Urothelium cell line (cell line): ENCODE measurements around the gene UMODL1.
A peak's percentile ranks its signal among the peaks of the same experiment; 100 is the strongest.
"Not testable (repeated sequence)": the region's sequence is repeated elsewhere in the genome, so short reads cannot be mapped to it uniquely, and the experiment has no call there.

Experiments
- DNase-seq: peaks from one replicate; pipeline ENCODE4 v3.0.0; 2011; ENCODE audit warnings: low spot score, mixed read lengths
- FAIRE-seq: peaks from 2 replicates; lab custom pipeline; 2011; peaks lifted over from hg19 to GRCh38; lab: Jason Lieb, UNC

UMODL1 gene

DNA sequence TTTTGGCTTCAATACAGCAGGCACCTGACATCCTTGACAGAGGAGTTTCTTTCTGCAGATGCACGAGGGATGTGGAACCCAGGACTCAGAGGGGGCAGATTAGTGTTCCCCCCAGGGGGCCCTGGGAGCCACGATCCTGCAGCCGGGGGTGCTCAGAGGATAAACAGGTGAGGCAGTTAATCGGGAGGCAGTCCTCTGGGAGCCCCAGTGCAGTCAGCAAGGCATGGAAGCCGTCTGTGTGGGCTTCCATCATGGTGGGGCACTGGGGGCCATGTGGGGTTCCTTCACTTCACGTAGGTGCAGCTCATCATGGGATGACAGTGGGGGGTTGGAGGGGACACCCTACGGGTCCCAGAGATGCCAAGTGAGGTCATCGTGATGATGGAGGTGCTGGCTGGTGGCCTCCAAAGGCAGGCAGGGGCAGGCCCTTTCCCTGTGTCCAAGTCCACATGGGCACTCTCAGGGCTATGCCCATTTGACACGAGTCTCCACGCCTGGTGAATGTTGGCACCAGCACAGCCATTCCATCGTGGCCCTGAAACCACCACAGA, 88.5 kb downstream of the UMODL1 start:
- FAIRE-seq, result no peak
- no peak for DNase-seq

DNA sequence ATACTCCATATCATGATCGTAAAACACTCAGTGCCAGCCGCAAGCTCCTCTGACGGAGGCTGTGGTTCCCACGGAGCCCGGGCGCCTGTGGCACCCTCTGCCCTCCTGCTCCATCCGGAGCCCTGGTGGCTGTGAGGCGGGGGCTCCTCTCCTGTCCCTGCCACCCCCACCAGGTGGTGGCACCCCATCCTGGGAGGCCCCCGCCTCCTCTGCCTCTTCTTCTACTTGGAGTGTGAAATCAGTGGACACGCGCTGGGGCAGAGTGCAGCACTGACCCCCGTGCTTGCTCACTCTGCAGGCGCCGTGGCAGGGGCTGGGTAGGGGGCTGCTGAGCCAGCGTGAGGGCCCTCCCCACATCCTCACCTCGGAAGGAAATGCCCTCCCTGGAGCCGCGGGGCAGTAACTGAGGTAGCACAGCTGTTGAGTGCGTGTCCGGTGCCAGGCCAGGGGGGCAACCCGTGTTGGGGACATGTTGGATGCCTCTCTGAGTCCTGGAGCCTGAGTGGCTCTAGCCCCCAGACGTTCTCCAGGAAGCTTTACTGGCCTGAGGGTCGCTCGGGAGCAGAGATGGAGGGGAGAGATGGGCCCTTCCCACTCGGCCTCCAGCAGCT, 89.1 kb downstream of the UMODL1 start:
- DNase-seq (no peak), FAIRE-seq (no peak)

DNA sequence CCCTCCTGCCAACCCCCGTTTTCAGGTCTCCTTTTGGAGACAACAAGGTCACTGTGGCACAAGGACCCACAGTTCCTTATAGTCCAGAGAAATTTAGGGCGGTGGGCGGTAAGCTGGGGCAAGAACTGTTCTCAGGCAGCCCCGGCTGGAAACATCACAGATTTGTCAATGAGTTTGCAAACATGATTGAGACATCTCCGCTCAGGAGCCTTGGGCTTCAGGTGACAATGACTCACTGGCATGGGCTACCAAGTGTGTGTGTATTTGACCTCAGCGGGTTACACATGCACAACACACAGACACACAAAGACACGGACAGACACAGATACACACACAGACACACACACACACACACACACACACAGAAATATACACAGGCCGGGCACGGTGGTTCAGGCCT, 89.6 kb downstream of the UMODL1 start:
- FAIRE-seq (no peak), DNase-seq (no peak)

DNA sequence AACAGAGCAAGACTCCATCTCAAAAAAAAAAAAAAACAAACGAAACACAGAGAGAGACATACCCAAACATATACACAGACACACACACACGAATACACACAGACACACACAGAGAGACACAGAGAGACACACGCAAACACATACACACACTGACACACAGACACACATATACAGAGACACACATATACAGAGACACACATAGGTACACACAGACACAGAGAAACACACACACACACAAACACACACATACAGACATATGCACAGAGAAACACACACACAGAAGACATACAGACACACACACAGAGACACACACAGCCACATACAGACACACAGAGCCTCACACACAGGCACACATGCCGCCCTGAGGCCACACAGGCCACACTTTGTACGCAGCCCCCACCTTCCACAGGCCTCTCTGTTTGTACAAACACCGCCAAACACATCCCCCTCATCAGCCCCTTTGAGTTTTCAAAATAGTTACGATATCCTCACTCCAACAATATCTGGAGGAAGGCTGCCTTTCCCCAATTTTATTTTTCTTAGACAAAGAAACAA, 90.4 kb downstream of the UMODL1 start:
- FAIRE-seq, result peak; percentile 92
- no peak for DNase-seq

DNA sequence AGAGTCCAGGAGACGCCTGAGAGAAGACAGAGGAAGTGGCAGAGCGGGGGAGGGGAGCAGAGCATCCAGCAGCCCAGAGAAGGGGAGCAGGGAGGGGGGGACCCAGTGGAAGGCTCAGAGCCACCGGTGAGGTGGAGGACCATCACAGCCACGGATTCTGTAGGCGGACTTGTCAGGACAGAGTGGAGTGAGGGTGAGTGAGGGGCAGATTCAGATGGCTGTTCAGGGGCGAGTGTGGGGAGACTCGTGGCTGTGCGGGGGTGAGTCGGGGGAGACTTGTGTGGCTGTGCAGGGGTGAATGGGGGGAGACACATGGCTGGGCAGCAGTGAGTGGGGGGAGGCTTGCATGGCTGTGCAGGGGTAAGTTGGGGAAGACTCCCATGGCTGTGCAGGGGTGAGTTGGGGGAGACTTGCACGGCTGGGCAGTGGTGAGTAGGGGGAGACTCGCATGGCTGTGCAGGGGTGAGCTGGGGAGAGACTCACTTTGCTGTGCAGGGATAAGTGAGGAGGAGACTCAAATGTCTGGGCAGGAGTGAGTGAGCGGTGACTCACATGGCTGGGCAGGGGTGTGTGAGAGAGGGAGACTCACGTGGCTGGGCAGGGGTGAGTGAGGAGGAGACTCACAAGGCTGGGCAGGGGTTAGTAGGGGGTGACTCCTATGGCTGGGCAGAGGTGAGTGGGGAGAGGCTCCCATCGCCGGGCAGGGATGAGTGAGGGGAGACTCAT, 91.0 kb downstream of the UMODL1 start:
- FAIRE-seq, result peak; percentile 32
- no peak for DNase-seq

DNA sequence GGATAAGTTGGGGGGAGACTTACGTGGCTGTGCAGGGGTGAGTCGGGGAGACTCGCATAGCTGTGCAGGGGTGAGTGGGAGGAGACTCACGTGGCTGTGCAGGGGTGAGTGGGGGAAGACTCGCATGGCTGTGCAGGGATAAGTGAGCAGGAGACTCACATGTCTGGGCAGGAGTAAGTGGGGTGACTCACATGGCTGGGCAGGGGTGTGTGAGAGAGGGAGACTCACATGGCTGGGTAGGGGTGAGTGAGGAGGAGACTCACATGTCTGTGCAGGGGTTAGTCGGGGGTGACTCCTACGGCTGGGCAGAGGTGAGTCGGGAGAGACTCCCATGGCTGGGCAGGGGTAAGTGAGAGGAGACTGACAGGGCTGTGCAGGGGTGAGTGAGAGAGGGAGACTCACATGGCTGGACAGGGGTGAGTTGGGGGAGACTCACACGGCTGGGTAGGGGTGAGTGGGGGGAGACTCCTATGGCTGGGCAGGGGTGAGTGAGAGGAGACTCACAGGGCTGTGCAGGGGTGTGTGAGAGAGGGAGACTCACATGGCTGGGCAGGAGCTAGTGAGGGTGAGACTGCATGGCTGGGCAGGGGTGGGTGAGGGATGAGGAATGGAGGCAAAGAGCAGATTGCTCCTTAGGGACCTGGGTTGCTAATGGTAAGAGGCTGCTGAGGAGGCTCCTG, 91.9 kb downstream of the UMODL1 start:
- DNase-seq (no peak), FAIRE-seq (no peak)

DNA sequence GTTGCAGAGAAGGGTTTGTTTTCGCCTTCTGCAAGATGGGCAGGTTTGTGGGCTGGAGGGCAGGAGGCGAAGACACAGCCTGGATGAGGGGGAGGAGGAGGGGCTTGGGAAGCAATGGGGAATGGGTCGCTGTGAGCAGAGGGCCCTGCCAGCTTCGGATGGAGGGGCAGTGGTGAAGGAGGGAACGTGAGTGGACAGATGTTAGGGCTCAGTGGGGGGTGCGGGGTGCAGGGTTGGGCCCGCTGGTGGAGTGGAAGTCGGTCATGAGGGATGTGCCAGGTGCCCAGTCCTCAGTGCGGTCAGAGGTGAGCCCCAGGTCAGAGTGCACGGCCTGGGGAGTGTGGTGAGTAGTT, 92.4 kb downstream of the UMODL1 start:
- DNase-seq (no peak), FAIRE-seq (no peak)

DNA sequence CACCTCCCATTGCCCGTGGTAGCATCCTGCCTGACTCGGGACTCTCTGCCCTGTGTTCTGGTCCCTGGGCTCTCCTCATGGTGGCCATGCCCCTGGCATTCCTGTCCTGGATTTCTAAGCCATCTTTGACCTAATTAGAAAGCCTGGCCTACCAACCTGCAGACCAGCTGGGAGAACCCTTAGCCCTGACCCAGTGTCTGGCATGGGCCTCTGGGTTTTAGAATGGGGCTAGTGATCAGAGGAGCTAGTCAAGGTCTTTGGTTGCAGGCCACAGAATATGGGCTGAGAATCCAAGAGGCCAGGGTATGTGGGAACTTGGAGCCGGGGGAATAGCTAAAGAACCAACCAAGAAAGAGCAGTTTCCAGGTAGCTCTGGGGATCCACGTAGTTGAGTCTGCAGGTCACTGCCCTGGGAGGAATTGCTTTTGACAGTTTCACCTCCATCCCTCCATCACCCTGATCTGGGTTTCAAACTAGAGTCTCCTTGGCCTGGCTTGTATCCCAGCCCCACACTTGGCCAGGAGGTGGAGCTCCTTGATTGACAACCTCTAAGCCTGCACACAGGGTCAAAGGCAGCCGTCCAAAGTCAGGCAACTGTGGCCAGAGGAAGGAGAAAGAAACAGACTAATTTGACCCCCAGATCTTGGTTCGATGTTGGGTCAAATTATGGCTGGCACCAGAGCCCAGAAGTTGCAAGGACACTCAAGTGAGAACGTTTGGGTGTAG, 93.1 kb downstream of the UMODL1 start:
- no peak for FAIRE-seq
- DNase-seq, result no peak

DNA sequence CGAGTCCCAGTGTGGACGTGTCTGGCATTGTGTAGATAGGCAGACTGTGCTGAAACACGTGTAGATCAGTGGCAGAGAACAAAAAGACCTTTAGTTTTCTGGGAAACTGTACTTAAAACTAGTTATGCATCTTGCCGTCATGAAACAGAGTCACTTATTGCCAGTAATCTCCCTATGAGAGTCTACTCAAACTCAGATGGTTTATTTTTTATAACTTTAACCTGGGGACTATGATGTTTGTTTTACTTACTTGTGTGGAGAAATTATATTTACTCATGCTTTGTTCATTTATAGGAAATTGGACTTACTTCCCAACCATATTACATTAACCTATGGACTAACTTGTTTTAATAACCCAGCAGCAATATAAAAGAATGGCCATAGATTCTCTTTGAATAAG, 93.7 kb downstream of the UMODL1 start:
- FAIRE-seq (no peak), DNase-seq (no peak)

DNA sequence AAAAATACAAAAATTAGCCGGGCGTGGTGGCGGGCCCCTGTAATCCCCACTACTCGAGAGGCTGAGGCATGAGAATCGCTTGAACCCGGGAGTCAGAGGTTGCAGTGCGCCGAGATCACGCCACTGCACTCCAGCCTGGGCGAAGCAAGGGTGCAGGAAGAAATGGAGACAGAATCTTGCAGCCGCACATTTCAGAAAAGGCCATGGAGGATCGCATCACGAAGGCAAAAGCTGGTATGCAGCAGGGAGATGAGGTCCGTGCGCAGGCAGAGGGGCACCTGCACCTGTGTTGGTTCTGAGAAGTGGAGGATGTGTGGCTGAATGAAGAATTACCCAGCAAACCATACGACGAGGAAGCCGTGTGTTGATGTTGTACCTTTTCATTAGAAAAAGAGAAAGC, 94.8 kb downstream of the UMODL1 start:
- no peak for FAIRE-seq
- DNase-seq, result no peak

DNA sequence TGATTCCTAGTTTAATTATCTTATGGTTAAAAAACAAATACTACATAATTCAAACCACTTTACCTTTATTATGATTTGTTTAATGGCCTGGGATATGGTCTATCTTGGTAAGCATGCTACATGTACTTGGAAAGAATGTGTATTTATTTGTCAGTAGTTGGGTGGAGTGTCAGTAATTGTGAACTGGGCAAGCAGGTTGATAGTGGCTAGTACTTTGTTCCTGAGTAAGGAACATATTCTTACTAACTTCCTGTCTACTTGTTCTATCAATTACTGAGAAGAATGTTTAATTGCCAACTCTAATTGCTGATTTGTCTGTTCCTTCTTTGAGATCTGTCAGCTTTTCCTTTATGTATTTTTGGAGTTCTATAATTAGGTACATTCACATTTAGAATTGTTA, 98.6 kb downstream of the UMODL1 start:
- DNase-seq (no peak), FAIRE-seq (no peak)

DNA sequence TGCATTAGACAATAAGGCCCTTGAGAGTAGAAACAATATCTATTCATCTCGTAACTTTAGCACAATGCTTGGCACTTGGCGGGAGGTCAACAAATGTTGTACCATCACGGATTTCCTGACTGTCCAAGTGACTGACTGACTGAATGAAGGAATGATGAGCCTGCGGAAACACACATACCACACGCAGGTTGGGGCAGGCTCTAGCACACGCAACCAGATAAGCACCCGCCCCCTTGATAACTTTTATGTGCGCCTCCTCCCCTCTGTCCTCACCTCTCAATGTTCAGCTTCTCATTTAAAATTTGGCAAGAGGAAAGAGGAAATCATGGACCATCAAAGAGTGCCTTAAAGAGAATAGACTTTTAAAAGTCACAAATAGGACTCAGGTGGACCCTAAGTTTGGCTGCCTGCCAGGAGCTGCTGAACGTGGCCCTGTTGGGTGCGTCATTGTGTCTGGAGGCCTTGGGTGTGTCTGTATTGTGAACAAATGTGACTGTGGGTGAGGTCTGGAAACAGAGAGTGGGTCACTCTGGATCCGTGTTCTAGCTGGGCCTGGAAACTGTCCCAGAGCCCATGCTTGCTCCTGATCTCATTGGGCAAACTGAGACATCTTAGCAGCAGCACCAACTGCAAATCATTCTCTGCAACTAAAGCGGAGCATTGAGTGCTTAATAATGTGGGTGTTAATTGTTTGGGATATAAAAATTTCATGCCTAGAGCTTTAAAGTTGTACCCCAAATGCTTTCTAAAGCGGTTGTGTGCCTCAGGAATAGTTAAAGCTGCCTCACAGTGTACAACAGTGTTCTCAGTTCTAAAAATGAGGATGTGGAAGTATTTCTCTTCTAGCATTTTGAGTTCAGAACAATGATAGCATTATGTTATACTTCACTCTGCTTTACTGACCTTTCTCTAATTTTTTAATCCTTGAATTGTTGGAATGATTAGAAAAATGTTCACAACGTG, 100.3 kb downstream of the UMODL1 start:
- FAIRE-seq (no peak), DNase-seq (peak; percentile 40)

DNA sequence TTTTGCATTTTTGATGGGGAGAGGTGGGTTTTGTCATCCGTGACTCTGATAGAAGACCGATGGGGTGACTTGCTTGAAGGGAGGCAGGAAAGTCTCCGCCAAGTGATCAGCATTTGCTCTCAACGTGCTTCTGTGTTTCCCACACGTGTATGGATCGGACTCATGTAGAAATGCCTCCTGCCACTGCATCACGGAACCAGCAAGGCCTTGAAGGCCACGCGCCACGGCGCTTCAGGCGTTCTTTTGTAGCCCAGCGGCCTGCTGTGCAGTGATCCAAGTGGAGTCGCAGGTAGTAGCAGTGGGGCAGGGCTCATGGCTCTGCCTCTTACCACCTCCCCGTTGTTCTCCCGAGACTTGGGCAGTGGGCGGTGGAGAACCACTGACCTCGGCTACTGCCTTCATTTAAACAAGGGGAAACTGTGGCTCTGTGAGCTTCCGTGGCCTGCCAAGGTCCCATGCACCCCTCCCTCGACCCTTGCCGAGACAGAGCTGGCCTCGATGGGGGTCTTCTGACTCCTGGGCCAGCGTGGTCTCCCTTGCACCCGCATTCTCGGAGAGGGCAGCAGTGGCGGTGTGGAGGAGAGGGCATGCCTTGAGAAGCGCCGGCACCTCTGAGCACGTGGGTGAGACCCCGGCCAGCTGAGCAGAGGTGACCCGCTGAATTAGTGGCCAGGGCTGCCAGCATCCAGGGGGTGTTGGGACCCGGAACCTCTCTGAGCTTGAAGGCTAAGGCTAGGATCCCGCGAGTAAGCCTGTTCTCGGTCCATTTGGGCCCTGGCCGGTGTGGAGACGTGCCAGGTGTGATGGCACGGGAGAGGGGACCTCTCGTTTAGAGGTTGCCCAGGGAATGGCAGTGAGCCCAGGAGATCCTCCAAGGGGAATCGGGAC, 101.7 kb downstream of the UMODL1 start:
- FAIRE-seq, result no peak
- no peak for DNase-seq

DNA sequence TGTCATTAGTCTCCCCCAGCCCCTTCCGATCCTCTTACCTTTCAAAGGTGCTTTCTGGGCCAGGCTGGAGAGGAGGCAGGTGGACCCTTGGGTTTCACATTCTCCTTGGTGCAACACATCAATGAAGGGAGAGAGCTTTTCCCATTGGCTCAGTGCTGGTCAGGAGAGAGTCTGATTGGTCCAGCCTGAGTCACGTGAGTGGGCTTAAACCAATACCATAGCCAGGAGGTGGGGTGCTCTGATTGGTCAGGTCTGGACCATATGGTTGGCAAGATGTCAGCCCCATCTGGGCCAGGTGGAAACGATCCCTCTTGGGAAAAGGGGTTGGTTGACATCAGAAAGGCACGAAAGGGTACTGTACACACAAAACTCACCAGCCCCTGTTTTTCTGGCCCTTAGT, 103.1 kb downstream of the UMODL1 start:
- DNase-seq (no peak), FAIRE-seq (no peak)

DNA sequence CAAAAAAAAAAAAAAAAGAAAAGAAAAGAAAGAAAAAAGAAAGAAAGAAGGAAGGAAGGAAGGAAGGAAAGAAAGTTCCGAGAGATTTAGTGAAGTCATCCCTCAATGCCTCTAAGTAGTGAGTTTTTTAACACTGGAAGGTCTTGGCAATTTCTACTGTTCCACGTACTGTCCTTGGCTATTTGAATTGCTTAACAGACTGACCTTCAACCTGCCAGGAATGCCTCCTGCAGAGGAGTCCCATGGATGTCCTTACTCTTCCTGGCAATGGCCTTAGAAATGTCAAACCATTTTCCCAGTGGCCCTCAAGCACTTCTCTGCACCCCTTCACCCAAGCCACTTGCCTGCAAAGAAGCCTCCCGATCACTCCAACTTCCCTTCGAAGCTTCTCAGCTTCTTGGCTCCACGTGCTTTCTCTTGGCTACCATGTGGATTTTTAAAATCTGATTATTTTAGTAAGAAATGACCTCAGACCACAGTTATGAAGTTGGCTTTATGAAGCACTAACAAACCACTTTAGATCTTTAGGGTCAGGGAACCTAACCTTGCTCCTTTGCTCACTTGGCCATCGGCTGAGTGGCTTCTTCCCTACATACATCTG, 104.1 kb downstream of the UMODL1 start:
- FAIRE-seq (no peak), DNase-seq (no peak)

DNA sequence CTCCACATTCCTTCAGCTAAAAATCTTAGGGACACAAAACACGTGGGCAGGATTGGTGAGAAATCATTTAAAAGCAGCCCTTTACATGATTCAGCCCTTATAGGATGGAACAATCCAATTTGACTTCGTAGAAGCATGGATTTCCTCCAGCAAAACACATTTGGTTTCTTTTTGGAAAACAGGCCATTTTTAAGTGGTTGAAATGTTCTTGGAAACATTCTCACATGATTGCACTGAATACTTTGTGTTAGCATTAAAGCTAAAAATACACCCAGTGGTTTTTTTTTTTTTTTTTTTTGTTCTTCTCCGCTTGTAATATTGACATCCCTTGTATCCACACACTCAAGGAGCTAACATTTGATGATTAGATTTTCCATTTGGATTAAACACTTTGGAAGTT, 105.7 kb downstream of the UMODL1 start:
- FAIRE-seq (no peak), DNase-seq (no peak)

DNA sequence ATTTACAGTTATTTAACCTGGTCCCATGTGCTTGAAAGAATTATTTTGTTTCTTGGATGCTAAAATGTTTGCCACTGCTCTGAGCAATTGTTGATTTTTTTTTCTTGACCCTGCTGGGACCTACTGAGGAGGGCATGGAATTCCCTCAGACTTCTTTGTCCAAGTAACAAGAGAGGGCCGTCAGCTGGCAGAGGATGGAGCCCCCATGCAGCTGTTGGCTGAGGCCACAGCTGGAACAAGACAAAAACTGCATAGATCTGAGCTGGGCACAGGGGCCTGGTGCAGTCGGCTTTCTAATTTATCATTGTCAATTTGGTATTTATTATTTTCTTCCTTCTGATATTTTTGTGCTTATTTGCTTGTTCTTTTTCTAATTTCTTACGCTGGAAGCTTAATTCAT, 108.2 kb downstream of the UMODL1 start:
- no peak for FAIRE-seq
- no peak for DNase-seq

DNA sequence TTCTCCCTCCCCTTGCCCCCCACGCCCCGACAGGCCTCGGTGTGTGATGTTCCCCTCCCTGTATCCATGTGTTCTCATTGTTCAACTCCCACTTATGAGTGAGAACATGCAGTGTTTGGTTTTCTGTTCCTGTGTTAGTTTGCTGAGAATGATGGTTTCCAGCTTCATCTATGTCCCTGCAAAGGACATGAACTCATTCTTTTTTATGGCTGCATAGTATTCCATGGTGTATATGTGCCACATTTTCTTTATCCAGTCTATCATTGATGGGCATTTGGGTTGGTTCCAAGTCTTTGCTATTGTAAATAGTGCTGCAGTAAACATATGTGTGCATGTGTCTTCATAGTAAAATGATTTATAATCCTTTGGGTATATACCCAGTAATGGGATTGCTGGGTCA, 108.9 kb downstream of the UMODL1 start:
- DNase-seq, FAIRE-seq: not testable (repeated sequence)
